HL-60 (cell line): ENCODE results near the gene PPP2CA.

Source experiments
- DNase-seq, 2 experiments: peaks; one replicate each; pipeline ENCODE4 v3.0.0-alpha.2; 2010 to 2020; ENCODE audit warnings: low read depth in 1 of 2, low spot score in 1 of 2
- H3K27ac ChIP-seq: fragments of 250-450 bp; sonication (Bioruptor Pico); replicated peaks from 2 replicates; pipeline ENCODE4 v1.5.1; 2020; ENCODE audit warnings: mild to moderate bottlenecking, moderate library complexity
- H3K27me3 ChIP-seq: fragments of 250-450 bp; sonication (Bioruptor Pico); 2 replicates; pipeline ENCODE4 v1.5.1; 2021; ENCODE audit warnings: mild to moderate bottlenecking, moderate library complexity; ENCODE audit not compliant: insufficient read depth, poor library complexity, severe bottlenecking
- H3K4me3 ChIP-seq: replicated peaks from 2 replicates; pipeline ENCODE4 v1.5.1; 2011; ENCODE audit warnings: mild to moderate bottlenecking, control low read depth, low read length; ENCODE audit not compliant: insufficient read depth
- GABPA ChIP-seq: IDR thresholded peaks from 2 replicates; pipeline ENCODE4 v1.6.1; 2012; ENCODE audit warnings: low read depth
- POLR2AphosphoS5 ChIP-seq: IDR thresholded peaks from 2 replicates; pipeline ENCODE4 v1.6.1; 2012; ENCODE audit warnings: low read depth
- REST ChIP-seq: IDR thresholded peaks from 2 replicates; pipeline ENCODE4 v1.6.1; 2012; ENCODE audit warnings: low read depth; ENCODE audit not compliant: insufficient replicate concordance
- SPI1 ChIP-seq: IDR thresholded peaks from 2 replicates; pipeline ENCODE4 v1.6.1; 2012; ENCODE audit warnings: low read depth, mild to moderate bottlenecking, borderline replicate concordance
- TF ChIP-seq, protein P1 (sequence below): IDR thresholded peaks from one replicate; pipeline ENCODE4 v1.5.1; 2011; ENCODE audit warnings: low read length, control low read depth, inconsistent platforms; ENCODE audit not compliant: insufficient read depth

The PPP2CA gene

GRCh38 chr5:134271059-134271458 lies 45.2 kb upstream of the PPP2CA start:
- H3K4me3 ChIP-seq = no peak overlapping the region
- no peak for TF ChIP-seq GABPA
- no peak for TF ChIP-seq SPI1
- TF ChIP-seq REST = no peak
- TF ChIP-seq, protein P1, sequence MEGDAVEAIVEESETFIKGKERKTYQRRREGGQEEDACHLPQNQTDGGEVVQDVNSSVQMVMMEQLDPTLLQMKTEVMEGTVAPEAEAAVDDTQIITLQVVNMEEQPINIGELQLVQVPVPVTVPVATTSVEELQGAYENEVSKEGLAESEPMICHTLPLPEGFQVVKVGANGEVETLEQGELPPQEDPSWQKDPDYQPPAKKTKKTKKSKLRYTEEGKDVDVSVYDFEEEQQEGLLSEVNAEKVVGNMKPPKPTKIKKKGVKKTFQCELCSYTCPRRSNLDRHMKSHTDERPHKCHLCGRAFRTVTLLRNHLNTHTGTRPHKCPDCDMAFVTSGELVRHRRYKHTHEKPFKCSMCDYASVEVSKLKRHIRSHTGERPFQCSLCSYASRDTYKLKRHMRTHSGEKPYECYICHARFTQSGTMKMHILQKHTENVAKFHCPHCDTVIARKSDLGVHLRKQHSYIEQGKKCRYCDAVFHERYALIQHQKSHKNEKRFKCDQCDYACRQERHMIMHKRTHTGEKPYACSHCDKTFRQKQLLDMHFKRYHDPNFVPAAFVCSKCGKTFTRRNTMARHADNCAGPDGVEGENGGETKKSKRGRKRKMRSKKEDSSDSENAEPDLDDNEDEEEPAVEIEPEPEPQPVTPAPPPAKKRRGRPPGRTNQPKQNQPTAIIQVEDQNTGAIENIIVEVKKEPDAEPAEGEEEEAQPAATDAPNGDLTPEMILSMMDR = no peak
- TF ChIP-seq POLR2AphosphoS5 = no peak
- no peaks in the 10 kb centered on the region for H3K27me3 ChIP-seq
- no peak for DNase-seq
- no peak overlapping the region for H3K27ac ChIP-seq

DNA sequence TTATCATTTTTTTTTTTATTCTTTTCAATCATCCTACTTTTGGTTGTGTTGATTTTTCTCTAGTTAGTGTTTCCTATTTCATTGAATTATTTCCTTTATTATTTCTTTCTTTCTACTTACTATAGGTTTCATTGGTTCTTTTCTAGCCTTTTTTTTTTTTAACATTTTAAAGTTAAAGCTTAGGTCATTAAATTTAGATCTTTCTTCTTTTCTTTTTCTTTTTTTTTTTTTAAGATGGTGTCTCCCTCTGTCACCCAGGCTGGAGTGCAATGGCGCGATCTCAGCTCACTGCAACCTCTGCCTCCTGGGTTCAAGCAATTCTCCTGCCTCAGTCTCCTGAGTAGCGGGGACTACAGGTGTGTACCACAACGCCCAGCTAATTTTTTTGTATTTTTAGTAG lies 43.0 kb upstream of the PPP2CA start:
- TF ChIP-seq, protein P1 = no peak
- TF ChIP-seq GABPA (no peak), SPI1 (no peak), REST (no peak), POLR2AphosphoS5 (no peak)
- DNase-seq = no peak
- Histone ChIP-seq H3K27me3 (no peaks in the 10 kb centered on the region), H3K27ac (no peak overlapping the region), H3K4me3 (no peak overlapping the region)

- Histone ChIP-seq H3K27me3 (no peaks in the 10 kb centered on the region), H3K4me3 (no peak overlapping the region), H3K27ac (no peak overlapping the region)
- no peak for TF ChIP-seq POLR2AphosphoS5
- TF ChIP-seq, protein P1 = no peak
- no peak for TF ChIP-seq GABPA
- TF ChIP-seq REST = no peak
- TF ChIP-seq SPI1 = no peak
- no peak for DNase-seq
Observed at GRCh38 chr5:134268019-134268601, 42.2 kb upstream of the PPP2CA start.
